PC-3 (cell line): ENCODE results near the gene CRYBA1. TPM values are rescaled to one million over a fixed set of nuclear protein-coding genes. Genes with fewer than 3 reads are reported as not detected.
A peak's percentile ranks its signal among the peaks of the same experiment; 100 is the strongest.

ENCODE experiments used
- ATAC-seq: fragments of 200-7000 bp; cut with Tn5 transposase; 2 replicates; pipeline ENCODE4 v1.9.1; 2020; ENCODE audit warnings: mild to moderate bottlenecking, moderate library complexity
- BruUV-seq: library from RNA; stranded (reverse); fragments of 400-500 nt; replicated peaks from 2 replicates; lab custom pipeline; 2021; lab: Mats Ljungman, UMichigan
- CTCF ChIA-PET: fragments of 300-600 bp; sonication (Branson Sonifier 250); formaldehyde crosslinking; loops from one replicate; lab custom pipeline; 2022; ENCODE audit warnings: antibody characterized with exemption; lab: Charles Lee
- POLR2A ChIA-PET: fragments of 300-600 bp; sonication (Branson Sonifier 250); formaldehyde crosslinking; loops from one replicate; lab custom pipeline; 2022; ENCODE audit warnings: antibody characterized with exemption; ENCODE audit not compliant: unreplicated experiment; lab: Charles Lee
- DNase-seq: peaks from one replicate; pipeline ENCODE4 v3.0.0-alpha.2; 2015
- H2AFZ ChIP-seq: fragments of 300-600 bp; sonication (generic); 2 replicates; pipeline ENCODE4 v1.6.0; 2016; ENCODE audit warnings: antibody characterized with exemption, low read length
- H3F3A ChIP-seq: fragments of 300-600 bp; sonication (generic); one replicate; pipeline ENCODE4 v1.6.0; 2017; ENCODE audit warnings: antibody characterized with exemption, low read length, control low read depth, mild to moderate bottlenecking; ENCODE audit not compliant: unreplicated experiment
- H3K27ac ChIP-seq: fragments of 300-600 bp; sonication (generic); 2 replicates; pipeline ENCODE4 v1.5.1; 2016; ENCODE audit warnings: mild to moderate bottlenecking, low read length
- H3K27me3 ChIP-seq: fragments of 300-600 bp; sonication (generic); 2 replicates; pipeline ENCODE4 v1.6.1; 2016; ENCODE audit warnings: low read length, mixed read lengths
- H3K36me3 ChIP-seq: fragments of 300-600 bp; sonication (generic); 2 replicates; pipeline ENCODE4 v1.6.1; 2016; ENCODE audit warnings: low read depth, mixed run types, low read length, mixed read lengths
- H3K4me1 ChIP-seq: fragments of 300-600 bp; sonication (generic); 2 replicates; pipeline ENCODE4 v1.5.1; 2016; ENCODE audit warnings: low read length; ENCODE audit not compliant: insufficient read depth
- H3K4me2 ChIP-seq: fragments of 300-600 bp; sonication (generic); 2 replicates; pipeline ENCODE4 v1.6.0; 2016; ENCODE audit warnings: low read length
- H3K4me3 ChIP-seq: fragments of 300-600 bp; sonication (generic); 2 replicates; pipeline ENCODE4 v1.5.1; 2016; ENCODE audit warnings: mild to moderate bottlenecking, low read length, mixed read lengths
- H3K79me2 ChIP-seq: fragments of 300-600 bp; sonication (generic); 2 replicates; pipeline ENCODE4 v1.6.1; 2017; ENCODE audit warnings: low read length, mixed read lengths
- H3K9ac ChIP-seq: fragments of 300-600 bp; sonication (generic); 2 replicates; pipeline ENCODE4 v1.6.0; 2016; ENCODE audit warnings: mild to moderate bottlenecking, low read length
- H3K9me2 ChIP-seq: fragments of 300-600 bp; sonication (generic); replicated peaks from 2 replicates; pipeline ENCODE4 v1.6.1; 2016; ENCODE audit warnings: mixed run types, low read length, mixed read lengths
- H3K9me3 ChIP-seq: fragments of 300-600 bp; sonication (generic); 2 replicates; pipeline ENCODE4 v1.6.1; 2016; ENCODE audit warnings: low read length, mixed read lengths
- H4K20me1 ChIP-seq: fragments of 300-600 bp; sonication (generic); 2 replicates; pipeline ENCODE4 v1.6.1; 2016; ENCODE audit warnings: low read length, mixed read lengths
- EZH2 ChIP-seq: fragments of 300-600 bp; sonication (generic); IDR thresholded peaks from one replicate; pipeline ENCODE4 v1.6.1; 2017; ENCODE audit warnings: antibody characterized with exemption, mild to moderate bottlenecking, low read length; ENCODE audit not compliant: unreplicated experiment
- EZH2phosphoT487 ChIP-seq: fragments of 300-600 bp; sonication (generic); IDR thresholded peaks from 2 replicates; pipeline ENCODE4 v1.6.1; 2018; ENCODE audit warnings: mild to moderate bottlenecking, antibody characterized with exemption, low read length, borderline replicate concordance
- intact Hi-C: fragments of 100-400 bp; cut with micrococcal nuclease; formaldehyde crosslinking; loops from 2 replicates; pipeline ENCODE4 v1.9.0; 2023
- total RNA-seq: library from RNA; depleted of rRNA; stranded (reverse); fragments of >200 nt; gene quantifications from 2 replicates; pipeline ENCODE4 v1.2.3, GENCODE V29; 2014
- TF ChIP-seq, protein P1 (sequence below): fragments of 300-600 bp; sonication (generic); conservative IDR thresholded peaks from 2 replicates; pipeline ENCODE4 v1.5.1; 2017; ENCODE audit warnings: antibody characterized with exemption, low read depth, mild to moderate bottlenecking, low read length

The CRYBA1 gene
- total RNA-seq, 1 experiment from 2014 or later, result not detected

DNA sequence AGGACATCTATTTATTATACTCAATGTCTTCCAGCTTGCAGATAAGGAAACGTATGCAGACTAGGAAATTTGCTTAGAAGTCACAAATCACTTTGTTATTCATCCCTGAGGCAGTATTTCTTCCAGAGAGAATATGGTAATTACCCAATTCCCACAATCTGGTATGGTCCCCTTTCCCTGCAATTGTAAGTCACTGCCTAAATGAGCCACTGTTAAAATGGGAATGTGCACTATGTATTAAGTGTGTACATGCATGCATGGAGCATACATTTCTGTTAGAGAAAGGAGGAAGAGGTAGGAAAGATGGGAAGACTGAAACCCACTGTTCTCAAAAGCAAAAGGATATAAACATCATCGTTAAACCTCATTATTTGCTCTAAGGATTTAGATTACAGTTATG lies 37.3 kb downstream of the CRYBA1 start:
- no peak overlapping the region for H3K27ac ChIP-seq
- H3F3A ChIP-seq, result no peaks in the 10 kb centered on the region
- intact Hi-C loops, result no loop called here
- peaks cover 60% of the 10 kb centered on the region for H3K36me3 ChIP-seq
- H3K4me2 ChIP-seq, result no peak overlapping the region
- no peaks in the 10 kb centered on the region for H3K27me3 ChIP-seq
- ATAC-seq, result no peak
- ChIA-PET CTCF (no interaction called here), POLR2A (no interaction called here)
- no TSS peak for BruUV-seq
- H3K9me2 ChIP-seq, result no peaks in the 10 kb centered on the region
- no peak overlapping the region for H3K9ac ChIP-seq
- no peaks in the 10 kb centered on the region for H3K9me3 ChIP-seq
- no peaks in the 10 kb centered on the region; the same call in 1 of the 2 replicates for H3K4me1 ChIP-seq
- H2AFZ ChIP-seq, result no peak overlapping the region
- H3K4me3 ChIP-seq, result no peak overlapping the region
- peaks cover 81% of the 10 kb centered on the region for H4K20me1 ChIP-seq
- TF ChIP-seq EZH2phosphoT487 (no peak), EZH2 (no peak)
- TF ChIP-seq, protein P1, sequence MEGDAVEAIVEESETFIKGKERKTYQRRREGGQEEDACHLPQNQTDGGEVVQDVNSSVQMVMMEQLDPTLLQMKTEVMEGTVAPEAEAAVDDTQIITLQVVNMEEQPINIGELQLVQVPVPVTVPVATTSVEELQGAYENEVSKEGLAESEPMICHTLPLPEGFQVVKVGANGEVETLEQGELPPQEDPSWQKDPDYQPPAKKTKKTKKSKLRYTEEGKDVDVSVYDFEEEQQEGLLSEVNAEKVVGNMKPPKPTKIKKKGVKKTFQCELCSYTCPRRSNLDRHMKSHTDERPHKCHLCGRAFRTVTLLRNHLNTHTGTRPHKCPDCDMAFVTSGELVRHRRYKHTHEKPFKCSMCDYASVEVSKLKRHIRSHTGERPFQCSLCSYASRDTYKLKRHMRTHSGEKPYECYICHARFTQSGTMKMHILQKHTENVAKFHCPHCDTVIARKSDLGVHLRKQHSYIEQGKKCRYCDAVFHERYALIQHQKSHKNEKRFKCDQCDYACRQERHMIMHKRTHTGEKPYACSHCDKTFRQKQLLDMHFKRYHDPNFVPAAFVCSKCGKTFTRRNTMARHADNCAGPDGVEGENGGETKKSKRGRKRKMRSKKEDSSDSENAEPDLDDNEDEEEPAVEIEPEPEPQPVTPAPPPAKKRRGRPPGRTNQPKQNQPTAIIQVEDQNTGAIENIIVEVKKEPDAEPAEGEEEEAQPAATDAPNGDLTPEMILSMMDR, result no peak
- peaks cover 100% of the 10 kb centered on the region for H3K79me2 ChIP-seq
- DNase-seq, result no peak

- no peak for DNase-seq
- no peak overlapping the region for H3K9ac ChIP-seq
- POLR2A ChIA-PET, result no interaction called here
Measured at GRCh38 chr17:29289852-29290251, 43.2 kb downstream of the CRYBA1 start.

More at GRCh38 chr17:29289852-29290251, 43.2 kb downstream of the CRYBA1 start:
- intact Hi-C loops, result loop anchor here (2.0 to 5.0 kb wide), 2 partner anchors 71 to 143 kb away; no protein-coding TSS in a partner anchor
- no peak for ATAC-seq
- H3K4me2 ChIP-seq, result peak overlapping the region; percentile 82; the same call in 1 of the 2 replicates
- CTCF ChIA-PET, result no interaction called here
- H3K4me1 ChIP-seq, result peaks cover 19% of the 10 kb centered on the region
- H4K20me1 ChIP-seq, result peaks cover 67% of the 10 kb centered on the region
- H3K9me2 ChIP-seq, result no peaks in the 10 kb centered on the region
- H3K27me3 ChIP-seq, result no peaks in the 10 kb centered on the region
- TF ChIP-seq, protein P1, result no peak
- no peak for TF ChIP-seq EZH2phosphoT487
- no peak for TF ChIP-seq EZH2
- H2AFZ ChIP-seq, result no peak overlapping the region
- peak overlapping the region; percentile 93; the same call in 1 of the 2 replicates for H3K4me3 ChIP-seq
- H3K9me3 ChIP-seq, result no peaks in the 10 kb centered on the region
- H3F3A ChIP-seq, result no peaks in the 10 kb centered on the region
- H3K27ac ChIP-seq, result no peak overlapping the region
- BruUV-seq, result no TSS peak
- peaks cover 89% of the 10 kb centered on the region for H3K79me2 ChIP-seq
- peaks cover 44% of the 10 kb centered on the region for H3K36me3 ChIP-seq
